Smooth muscle cell of the brain vasculature (primary cell): ENCODE measurements around the gene MEOX1.

Source experiments
- DNase-seq: peaks from one replicate; pipeline ENCODE4 v3.0.0-alpha.2; 2012; ENCODE audit warnings: low read depth, low spot score

The MEOX1 gene

DNA sequence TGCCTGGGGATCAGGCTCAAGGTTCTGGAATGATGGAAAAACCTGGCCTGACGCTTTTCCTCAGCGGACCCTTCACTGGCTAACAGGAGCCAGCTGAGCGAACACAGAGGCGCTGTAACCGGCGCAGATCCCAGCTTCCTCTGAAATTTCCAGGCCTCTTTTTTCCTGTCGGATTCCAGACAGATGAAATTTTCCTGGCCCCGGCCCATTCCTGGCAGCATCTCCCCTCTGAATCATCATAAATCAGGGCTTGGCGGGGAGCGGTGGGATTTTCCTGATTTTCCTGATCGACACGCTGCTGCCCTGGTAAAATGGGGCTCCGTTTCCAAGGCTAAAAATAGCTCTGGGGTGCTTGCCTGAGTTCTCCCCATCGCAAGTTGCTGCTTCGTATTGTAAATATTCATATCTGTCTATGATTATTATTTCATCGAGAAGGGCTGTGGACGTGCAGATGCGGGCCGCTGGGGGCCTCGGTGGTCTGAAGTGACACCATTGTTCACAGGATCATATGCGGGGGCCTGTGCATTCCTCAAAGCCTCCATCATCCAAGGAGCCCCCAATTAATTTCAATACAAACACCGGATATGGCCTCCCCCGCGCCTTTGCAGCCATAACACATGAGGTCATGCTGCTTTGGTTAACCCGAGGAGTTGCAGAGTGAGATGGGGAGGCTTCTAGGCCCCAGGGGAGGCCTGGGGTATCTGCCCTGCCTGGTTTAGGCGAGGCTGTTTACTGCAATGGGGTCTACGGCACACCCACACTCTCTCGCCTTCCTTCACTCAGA, 69.8 kb downstream of the MEOX1 start:
- no peak for DNase-seq

- no peak for DNase-seq
Measured at GRCh38 chr17:43591001-43591400, 70.7 kb downstream of the MEOX1 start.
